ENCODE measurements around the gene PRDX3. TPM values are rescaled to one million over a fixed set of nuclear protein-coding genes. Genes with fewer than 3 reads are reported as not detected.

PRDX3 gene
- total RNA-seq, 1 experiment from 2014 or later: 167 TPM

DNA sequence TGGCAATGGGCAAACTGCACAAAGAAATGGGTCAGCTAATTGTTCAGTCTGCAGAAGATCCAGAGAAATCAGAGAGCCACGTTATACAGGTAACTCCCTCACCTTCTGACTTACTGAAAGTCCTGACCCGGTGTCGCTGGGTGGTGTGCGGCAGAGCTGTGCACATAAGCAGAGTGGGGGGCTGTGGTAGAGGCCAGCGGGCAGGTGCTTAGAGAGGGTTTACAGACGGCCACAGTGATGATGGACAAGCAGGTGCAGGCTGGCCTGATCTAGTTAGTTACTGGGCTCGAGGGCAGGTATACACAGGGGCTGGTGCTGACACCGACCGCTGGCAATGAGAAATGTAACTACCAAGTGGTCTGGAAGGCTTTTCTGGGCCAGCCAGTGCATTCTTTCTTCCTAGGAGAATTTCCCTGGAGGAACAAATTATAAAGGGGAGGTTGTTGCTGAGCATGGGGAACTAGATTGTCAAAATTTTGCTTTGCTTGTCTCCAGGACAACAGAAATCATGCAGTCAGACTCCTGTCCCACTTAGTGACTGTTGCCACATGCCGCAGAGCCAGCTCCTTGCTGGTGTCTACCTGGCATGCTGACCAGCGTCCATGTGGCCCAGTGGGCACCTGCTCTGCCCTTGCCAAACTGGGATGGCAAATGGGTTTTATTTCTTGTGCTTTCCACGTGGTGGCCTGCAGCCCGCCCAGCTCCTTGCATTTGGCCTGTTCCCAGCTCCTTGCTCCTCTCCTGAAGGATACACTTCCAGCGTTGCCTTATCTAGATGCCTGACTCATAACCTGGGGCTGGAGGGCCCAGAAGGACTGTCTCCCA is 45.9 kb downstream of the PRDX3 start (continued):
- TF ChIP-seq, protein P1, sequence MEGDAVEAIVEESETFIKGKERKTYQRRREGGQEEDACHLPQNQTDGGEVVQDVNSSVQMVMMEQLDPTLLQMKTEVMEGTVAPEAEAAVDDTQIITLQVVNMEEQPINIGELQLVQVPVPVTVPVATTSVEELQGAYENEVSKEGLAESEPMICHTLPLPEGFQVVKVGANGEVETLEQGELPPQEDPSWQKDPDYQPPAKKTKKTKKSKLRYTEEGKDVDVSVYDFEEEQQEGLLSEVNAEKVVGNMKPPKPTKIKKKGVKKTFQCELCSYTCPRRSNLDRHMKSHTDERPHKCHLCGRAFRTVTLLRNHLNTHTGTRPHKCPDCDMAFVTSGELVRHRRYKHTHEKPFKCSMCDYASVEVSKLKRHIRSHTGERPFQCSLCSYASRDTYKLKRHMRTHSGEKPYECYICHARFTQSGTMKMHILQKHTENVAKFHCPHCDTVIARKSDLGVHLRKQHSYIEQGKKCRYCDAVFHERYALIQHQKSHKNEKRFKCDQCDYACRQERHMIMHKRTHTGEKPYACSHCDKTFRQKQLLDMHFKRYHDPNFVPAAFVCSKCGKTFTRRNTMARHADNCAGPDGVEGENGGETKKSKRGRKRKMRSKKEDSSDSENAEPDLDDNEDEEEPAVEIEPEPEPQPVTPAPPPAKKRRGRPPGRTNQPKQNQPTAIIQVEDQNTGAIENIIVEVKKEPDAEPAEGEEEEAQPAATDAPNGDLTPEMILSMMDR (IDR thresholded peaks at IDR 0.05): no peak
- TF ChIP-seq NFYB (CRISPR knock-in tag; conservative IDR thresholded peaks at IDR 0.05; ENCODE audit: low read depth) (no peak), SOX15 (CRISPR knock-in tag; IDR thresholded peaks at IDR 0.05) (no peak), FOXK1 (CRISPR knock-in tag; IDR thresholded peaks at IDR 0.05) (no peak)
- TF ChIP-seq, protein P2, sequence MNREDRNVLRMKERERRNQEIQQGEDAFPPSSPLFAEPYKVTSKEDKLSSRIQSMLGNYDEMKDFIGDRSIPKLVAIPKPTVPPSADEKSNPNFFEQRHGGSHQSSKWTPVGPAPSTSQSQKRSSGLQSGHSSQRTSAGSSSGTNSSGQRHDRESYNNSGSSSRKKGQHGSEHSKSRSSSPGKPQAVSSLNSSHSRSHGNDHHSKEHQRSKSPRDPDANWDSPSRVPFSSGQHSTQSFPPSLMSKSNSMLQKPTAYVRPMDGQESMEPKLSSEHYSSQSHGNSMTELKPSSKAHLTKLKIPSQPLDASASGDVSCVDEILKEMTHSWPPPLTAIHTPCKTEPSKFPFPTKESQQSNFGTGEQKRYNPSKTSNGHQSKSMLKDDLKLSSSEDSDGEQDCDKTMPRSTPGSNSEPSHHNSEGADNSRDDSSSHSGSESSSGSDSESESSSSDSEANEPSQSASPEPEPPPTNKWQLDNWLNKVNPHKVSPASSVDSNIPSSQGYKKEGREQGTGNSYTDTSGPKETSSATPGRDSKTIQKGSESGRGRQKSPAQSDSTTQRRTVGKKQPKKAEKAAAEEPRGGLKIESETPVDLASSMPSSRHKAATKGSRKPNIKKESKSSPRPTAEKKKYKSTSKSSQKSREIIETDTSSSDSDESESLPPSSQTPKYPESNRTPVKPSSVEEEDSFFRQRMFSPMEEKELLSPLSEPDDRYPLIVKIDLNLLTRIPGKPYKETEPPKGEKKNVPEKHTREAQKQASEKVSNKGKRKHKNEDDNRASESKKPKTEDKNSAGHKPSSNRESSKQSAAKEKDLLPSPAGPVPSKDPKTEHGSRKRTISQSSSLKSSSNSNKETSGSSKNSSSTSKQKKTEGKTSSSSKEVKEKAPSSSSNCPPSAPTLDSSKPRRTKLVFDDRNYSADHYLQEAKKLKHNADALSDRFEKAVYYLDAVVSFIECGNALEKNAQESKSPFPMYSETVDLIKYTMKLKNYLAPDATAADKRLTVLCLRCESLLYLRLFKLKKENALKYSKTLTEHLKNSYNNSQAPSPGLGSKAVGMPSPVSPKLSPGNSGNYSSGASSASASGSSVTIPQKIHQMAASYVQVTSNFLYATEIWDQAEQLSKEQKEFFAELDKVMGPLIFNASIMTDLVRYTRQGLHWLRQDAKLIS (CRISPR knock-in tag; IDR thresholded peaks at IDR 0.05; ENCODE audit: borderline replicate concordance): no peak

DNA sequence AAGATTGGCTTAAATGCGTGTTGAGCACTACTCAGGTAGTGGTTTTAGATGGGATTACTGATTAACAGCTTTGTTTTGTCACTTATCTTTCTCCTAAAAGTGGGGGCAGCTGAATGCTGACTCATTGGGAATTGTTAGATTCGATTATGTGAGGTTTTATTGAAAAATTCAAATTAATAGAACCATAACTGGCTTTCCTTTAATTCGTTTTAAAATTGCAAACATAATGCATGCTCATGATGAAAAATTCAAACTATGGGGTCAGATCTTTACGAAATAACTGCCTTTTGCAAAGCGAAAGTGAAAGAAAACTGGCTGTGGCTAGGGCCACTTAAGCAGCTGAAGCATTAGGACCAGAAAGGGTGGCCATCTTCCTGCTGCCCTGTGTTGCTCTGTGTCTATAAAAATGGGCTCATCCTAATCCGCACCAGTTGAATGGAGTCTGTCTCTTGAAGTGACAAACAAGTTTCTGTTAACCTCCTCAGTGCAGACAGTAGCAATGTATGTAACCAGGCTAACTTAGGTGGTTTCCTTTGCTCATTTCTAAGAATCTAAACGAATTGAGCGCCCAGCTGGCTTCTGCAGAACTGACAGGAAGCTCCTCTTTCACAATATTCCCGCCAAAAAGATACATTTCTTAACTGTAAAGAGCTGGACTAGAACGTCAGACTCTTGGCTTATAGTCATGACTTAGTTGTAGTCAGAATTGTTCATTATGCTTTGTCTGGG is 46.9 kb downstream of the PRDX3 start:
- Mint-ChIP-seq H3K4me1 (no peaks in the 10 kb centered on the region), H3K27ac (peak overlapping the region; percentile 78), H3K9me3 (no peaks in the 10 kb centered on the region), H3K36me3 (peaks cover 56% of the 10 kb centered on the region), H3K27me3 (ENCODE audit: low read depth) (no peaks in the 10 kb centered on the region), H3K4me3 (no peak overlapping the region)
- ChIA-PET CTCF (interaction anchor here (0.6 kb wide), 2 partner anchors 328 to 420 kb away, joined by 3 read pairs; no protein-coding TSS in a partner anchor), POLR2A (no interaction called here)
- DNase-seq (ENCODE audit: low spot score) (no peak), ATAC-seq (no peak)
- TF ChIP-seq ZNF416 (CRISPR knock-in tag; IDR thresholded peaks at IDR 0.05): no peak
- TF ChIP-seq ZNF232 (CRISPR knock-in tag; IDR thresholded peaks at IDR 0.05): no peak
- TF ChIP-seq PRRX2 (CRISPR knock-in tag; IDR thresholded peaks at IDR 0.05): no peak
- TF ChIP-seq, protein P3, sequence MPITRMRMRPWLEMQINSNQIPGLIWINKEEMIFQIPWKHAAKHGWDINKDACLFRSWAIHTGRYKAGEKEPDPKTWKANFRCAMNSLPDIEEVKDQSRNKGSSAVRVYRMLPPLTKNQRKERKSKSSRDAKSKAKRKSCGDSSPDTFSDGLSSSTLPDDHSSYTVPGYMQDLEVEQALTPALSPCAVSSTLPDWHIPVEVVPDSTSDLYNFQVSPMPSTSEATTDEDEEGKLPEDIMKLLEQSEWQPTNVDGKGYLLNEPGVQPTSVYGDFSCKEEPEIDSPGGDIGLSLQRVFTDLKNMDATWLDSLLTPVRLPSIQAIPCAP (CRISPR knock-in tag; IDR thresholded peaks at IDR 0.05): no peak
- TF ChIP-seq ZNF423 (CRISPR knock-in tag; IDR thresholded peaks at IDR 0.05): no peak
- TF ChIP-seq NFE2L1 (CRISPR knock-in tag; IDR thresholded peaks at IDR 0.05): no peak
- TF ChIP-seq SP1 (CRISPR knock-in tag; conservative IDR thresholded peaks at IDR 0.05): no peak
- TF ChIP-seq, protein P4, sequence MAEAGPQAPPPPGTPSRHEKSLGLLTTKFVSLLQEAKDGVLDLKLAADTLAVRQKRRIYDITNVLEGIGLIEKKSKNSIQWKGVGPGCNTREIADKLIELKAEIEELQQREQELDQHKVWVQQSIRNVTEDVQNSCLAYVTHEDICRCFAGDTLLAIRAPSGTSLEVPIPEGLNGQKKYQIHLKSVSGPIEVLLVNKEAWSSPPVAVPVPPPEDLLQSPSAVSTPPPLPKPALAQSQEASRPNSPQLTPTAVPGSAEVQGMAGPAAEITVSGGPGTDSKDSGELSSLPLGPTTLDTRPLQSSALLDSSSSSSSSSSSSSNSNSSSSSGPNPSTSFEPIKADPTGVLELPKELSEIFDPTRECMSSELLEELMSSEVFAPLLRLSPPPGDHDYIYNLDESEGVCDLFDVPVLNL (CRISPR knock-in tag; IDR thresholded peaks at IDR 0.05; ENCODE audit: borderline replicate concordance, low read depth): no peak
- no peak for TF ChIP-seq ATF1 (CRISPR knock-in tag; IDR thresholded peaks at IDR 0.05)
- TF ChIP-seq NR3C1 (CRISPR knock-in tag; conservative IDR thresholded peaks at IDR 0.05; ENCODE audit: low read depth): no peak
- no peak for TF ChIP-seq ETV6 (CRISPR knock-in tag; IDR thresholded peaks at IDR 0.05)
- no peak for TF ChIP-seq RELA (CRISPR knock-in tag; IDR thresholded peaks at IDR 0.05; ENCODE audit: borderline replicate concordance)
- TF ChIP-seq GABPB1 (CRISPR knock-in tag; IDR thresholded peaks at IDR 0.05): no peak
- TF ChIP-seq RORB (CRISPR knock-in tag; IDR thresholded peaks at IDR 0.05): no peak
- no peak for TF ChIP-seq NFATC4 (CRISPR knock-in tag; IDR thresholded peaks at IDR 0.05)
- TF ChIP-seq, protein P5, sequence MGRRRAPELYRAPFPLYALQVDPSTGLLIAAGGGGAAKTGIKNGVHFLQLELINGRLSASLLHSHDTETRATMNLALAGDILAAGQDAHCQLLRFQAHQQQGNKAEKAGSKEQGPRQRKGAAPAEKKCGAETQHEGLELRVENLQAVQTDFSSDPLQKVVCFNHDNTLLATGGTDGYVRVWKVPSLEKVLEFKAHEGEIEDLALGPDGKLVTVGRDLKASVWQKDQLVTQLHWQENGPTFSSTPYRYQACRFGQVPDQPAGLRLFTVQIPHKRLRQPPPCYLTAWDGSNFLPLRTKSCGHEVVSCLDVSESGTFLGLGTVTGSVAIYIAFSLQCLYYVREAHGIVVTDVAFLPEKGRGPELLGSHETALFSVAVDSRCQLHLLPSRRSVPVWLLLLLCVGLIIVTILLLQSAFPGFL (CRISPR knock-in tag; IDR thresholded peaks at IDR 0.05; ENCODE audit: borderline replicate concordance): no peak
- TF ChIP-seq, protein P6, sequence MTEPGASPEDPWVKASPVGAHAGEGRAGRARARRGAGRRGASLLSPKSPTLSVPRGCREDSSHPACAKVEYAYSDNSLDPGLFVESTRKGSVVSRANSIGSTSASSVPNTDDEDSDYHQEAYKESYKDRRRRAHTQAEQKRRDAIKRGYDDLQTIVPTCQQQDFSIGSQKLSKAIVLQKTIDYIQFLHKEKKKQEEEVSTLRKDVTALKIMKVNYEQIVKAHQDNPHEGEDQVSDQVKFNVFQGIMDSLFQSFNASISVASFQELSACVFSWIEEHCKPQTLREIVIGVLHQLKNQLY (CRISPR knock-in tag; IDR thresholded peaks at IDR 0.05): no peak
- TF ChIP-seq, protein P7, sequence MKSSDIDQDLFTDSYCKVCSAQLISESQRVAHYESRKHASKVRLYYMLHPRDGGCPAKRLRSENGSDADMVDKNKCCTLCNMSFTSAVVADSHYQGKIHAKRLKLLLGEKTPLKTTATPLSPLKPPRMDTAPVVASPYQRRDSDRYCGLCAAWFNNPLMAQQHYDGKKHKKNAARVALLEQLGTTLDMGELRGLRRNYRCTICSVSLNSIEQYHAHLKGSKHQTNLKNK (CRISPR knock-in tag; IDR thresholded peaks at IDR 0.05): no peak
